ENCODE results near the gene MTHFD2.

DNA sequence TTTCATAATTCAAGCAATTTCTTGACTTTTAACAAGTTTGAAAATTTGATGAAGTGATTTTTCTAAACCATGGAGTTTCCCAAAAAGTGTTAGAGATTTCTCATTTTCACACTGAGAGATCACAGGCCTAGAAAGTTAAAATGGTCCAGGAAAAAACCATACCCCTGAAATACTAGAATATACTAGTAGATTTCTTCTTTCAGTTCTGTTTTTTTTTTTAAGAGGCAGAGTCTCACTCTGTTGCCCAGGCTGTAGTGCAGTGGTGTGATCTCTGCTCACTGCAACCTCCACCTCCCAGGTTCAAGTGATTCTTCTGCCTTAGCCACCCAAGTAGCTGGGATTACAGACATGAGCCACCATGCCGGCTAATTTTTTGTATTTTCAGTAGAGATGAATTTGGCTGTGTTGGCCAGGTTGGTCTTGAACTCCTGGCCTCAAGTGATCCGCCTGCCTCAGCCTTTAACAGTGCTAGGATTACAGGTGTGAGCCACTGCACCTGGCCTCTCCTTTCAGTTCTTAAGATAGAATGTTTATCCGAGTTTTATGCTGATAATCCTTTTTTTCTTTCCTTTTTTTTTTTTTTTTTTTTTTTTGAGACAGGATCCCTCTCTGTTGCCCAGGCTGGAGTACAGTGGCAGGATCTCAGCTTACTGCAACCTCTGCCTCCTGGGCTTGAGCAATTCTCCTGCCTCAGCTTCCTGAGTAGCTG lies 14.4 kb downstream of the MTHFD2 start:
- no peak for TF ChIP-seq POLR2A (IDR thresholded peaks at IDR 0.05)
- TF ChIP-seq, protein P1, sequence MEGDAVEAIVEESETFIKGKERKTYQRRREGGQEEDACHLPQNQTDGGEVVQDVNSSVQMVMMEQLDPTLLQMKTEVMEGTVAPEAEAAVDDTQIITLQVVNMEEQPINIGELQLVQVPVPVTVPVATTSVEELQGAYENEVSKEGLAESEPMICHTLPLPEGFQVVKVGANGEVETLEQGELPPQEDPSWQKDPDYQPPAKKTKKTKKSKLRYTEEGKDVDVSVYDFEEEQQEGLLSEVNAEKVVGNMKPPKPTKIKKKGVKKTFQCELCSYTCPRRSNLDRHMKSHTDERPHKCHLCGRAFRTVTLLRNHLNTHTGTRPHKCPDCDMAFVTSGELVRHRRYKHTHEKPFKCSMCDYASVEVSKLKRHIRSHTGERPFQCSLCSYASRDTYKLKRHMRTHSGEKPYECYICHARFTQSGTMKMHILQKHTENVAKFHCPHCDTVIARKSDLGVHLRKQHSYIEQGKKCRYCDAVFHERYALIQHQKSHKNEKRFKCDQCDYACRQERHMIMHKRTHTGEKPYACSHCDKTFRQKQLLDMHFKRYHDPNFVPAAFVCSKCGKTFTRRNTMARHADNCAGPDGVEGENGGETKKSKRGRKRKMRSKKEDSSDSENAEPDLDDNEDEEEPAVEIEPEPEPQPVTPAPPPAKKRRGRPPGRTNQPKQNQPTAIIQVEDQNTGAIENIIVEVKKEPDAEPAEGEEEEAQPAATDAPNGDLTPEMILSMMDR (IDR thresholded peaks at IDR 0.05), result no peak

All from Peyer's patch (tissue), 4 donors.